Breast epithelium (tissue), 4 donors: ENCODE data around the gene ISX. TPM values are rescaled to one million over a fixed set of nuclear protein-coding genes. Genes with fewer than 3 reads are reported as not detected.

Experiments used
- DNase-seq, 2 donors: peaks; one replicate each; pipeline ENCODE4 v3.0.0-alpha.2; 2019; ENCODE audit warnings: low spot score in 2 of 2
- H3K27ac ChIP-seq, 2 donors: fragments of 200-600 bp; sonication (generic) in 1 of 2; one replicate each; pipeline ENCODE4 v1.5.1; 2016 to 2019; ENCODE audit warnings: mild to moderate bottlenecking in 1 of 2
- H3K27me3 ChIP-seq, 2 donors: fragments of 200-600 bp; sonication (generic) in 1 of 2; one replicate each; pipeline versions ENCODE4 v1.5.1 to v1.6.0; 2017 to 2019; ENCODE audit warnings: control low read depth in 1 of 2, mild to moderate bottlenecking in 1 of 2
- H3K36me3 ChIP-seq: fragments of 200-600 bp; one replicate; pipeline ENCODE4 v1.5.1; 2019
- H3K4me1 ChIP-seq, 2 donors: fragments of 200-600 bp; sonication (generic); one replicate each; pipeline ENCODE4 v1.5.1; 2016 to 2019; ENCODE audit warnings: control low read depth in 1 of 2
- H3K4me3 ChIP-seq, 3 donors: fragments of 200-600 bp; sonication (generic); 1 replicate in 2 of 3; 2 replicates in 1 of 3; pipeline ENCODE4 v1.5.1; 2016 to 2019; ENCODE audit warnings: mild to moderate bottlenecking in 3 of 3, moderate library complexity in 2 of 3
- H3K9me3 ChIP-seq, 2 donors: fragments of 200-600 bp; sonication (generic) in 1 of 2; one replicate each; pipeline ENCODE4 v1.5.1; 2016 to 2019; ENCODE audit warnings: control low read depth in 1 of 2
- CTCF ChIP-seq, 3 donors: fragments of 450-650 bp; IDR thresholded peaks; one replicate each; pipeline ENCODE4 v1.5.1; 2016 to 2017; ENCODE audit warnings: antibody characterized with exemption in 3 of 3, mild to moderate bottlenecking in 3 of 3, moderate library complexity in 3 of 3
- POLR2A ChIP-seq: fragments of 450-650 bp; IDR thresholded peaks from one replicate; pipeline ENCODE4 v1.6.1; 2016; ENCODE audit warnings: antibody characterized with exemption, mild to moderate bottlenecking, moderate library complexity
- POLR2AphosphoS5 ChIP-seq, 3 donors: sonication (generic); formaldehyde crosslinking; IDR thresholded peaks; one replicate each; pipeline ENCODE4 v1.6.1; 2017; ENCODE audit warnings: antibody characterized with exemption in 3 of 3
- intact Hi-C: fragments of 100-400 bp; cut with DNase I; formaldehyde crosslinking; loops from one replicate; pipeline ENCODE4 v1.15.1; 2023; ENCODE audit warnings: low total_unique reads
- total RNA-seq, 3 donors: library from RNA; depleted of rRNA; stranded (reverse); fragments of >200 nt; gene quantifications; one replicate each; pipeline ENCODE4 v1.1.0, GENCODE V29; 2016

ISX gene
- under 1 TPM in 1 of 3 donors, not detected in 2; under 0.01 TPM for total RNA-seq

GRCh38 chr22:35065796-35066218 is at the start of gene ISX:
ISX (plus strand) TSS chr22:35066158; CDS start chr22:35067088, 930 bp downstream.
- Histone ChIP-seq H3K27me3 (no peaks in the 10 kb centered on the region), H3K4me1 (no peaks in the 10 kb centered on the region), H3K36me3 (no peaks in the 10 kb centered on the region), H3K4me3 (no peak within 1 kb of the TSS), H3K27ac (no peak within 1 kb of the TSS), H3K9me3 (no peaks in the 10 kb centered on the region)
- TF ChIP-seq CTCF (IDR thresholded peaks at IDR 0.05) (no peak), POLR2A (no peak), POLR2AphosphoS5 (IDR thresholded peaks at IDR 0.05) (no peak)
- DNase-seq = no peak
- intact Hi-C loops = no loop called here

GRCh38 chr22:35016909-35017308 is 49.0 kb upstream of the ISX start:
- TF ChIP-seq POLR2A = no peak
- TF ChIP-seq CTCF (IDR thresholded peaks at IDR 0.05) = no peak
- TF ChIP-seq POLR2AphosphoS5 (IDR thresholded peaks at IDR 0.05) = no peak
- intact Hi-C loops = loop anchor here (5.0 kb wide), 1 partner anchor 1740 kb away; no protein-coding TSS in a partner anchor
- H3K27me3 ChIP-seq = peaks cover 0 to 22% of the 10 kb centered on the region in 2 donors
- no peaks in the 10 kb centered on the region for H3K4me1 ChIP-seq
- H3K36me3 ChIP-seq = no peaks in the 10 kb centered on the region
- no peaks in the 10 kb centered on the region for H3K9me3 ChIP-seq
- no peak overlapping the region for H3K4me3 ChIP-seq
- DNase-seq = no peak
- no peak overlapping the region for H3K27ac ChIP-seq

- Histone ChIP-seq H3K9me3 (no peaks in the 10 kb centered on the region), H3K4me1 (no peaks in the 10 kb centered on the region), H3K4me3 (no peak overlapping the region), H3K36me3 (no peaks in the 10 kb centered on the region), H3K27me3 (peaks cover 0 to 40% of the 10 kb centered on the region in 2 donors), H3K27ac (no peak overlapping the region)
- no peak for DNase-seq
- TF ChIP-seq POLR2AphosphoS5 (IDR thresholded peaks at IDR 0.05) = no peak
- no peak for TF ChIP-seq POLR2A
- no peak for TF ChIP-seq CTCF (IDR thresholded peaks at IDR 0.05)
- intact Hi-C loops = loop anchor here (5.0 kb wide), 1 partner anchor 1742 kb away; no protein-coding TSS in a partner anchor
These were observed 47.0 kb upstream of the ISX start for GRCh38 chr22:35018995-35019394.

GRCh38 chr22:35020517-35020916 is 45.4 kb upstream of the ISX start:
- no peak for TF ChIP-seq POLR2A
- no peak for TF ChIP-seq CTCF (IDR thresholded peaks at IDR 0.05)
- TF ChIP-seq POLR2AphosphoS5 (IDR thresholded peaks at IDR 0.05) = no peak
- no peaks in the 10 kb centered on the region for H3K9me3 ChIP-seq
- intact Hi-C loops = no loop called here
- no peaks in the 10 kb centered on the region for H3K4me1 ChIP-seq
- DNase-seq = no peak
- H3K4me3 ChIP-seq = no peak overlapping the region
- no peak overlapping the region for H3K27ac ChIP-seq
- peaks cover 0 to 35% of the 10 kb centered on the region in 2 donors for H3K27me3 ChIP-seq
- H3K36me3 ChIP-seq = no peaks in the 10 kb centered on the region

GRCh38 chr22:35021161-35021560 is 44.8 kb upstream of the ISX start:
- Histone ChIP-seq H3K4me1 (no peaks in the 10 kb centered on the region), H3K27me3 (peaks cover 0 to 33% of the 10 kb centered on the region in 2 donors), H3K36me3 (no peaks in the 10 kb centered on the region), H3K4me3 (no peak overlapping the region), H3K27ac (no peak overlapping the region), H3K9me3 (peaks cover 0 to 3% of the 10 kb centered on the region in 2 donors)
- intact Hi-C loops = no loop called here
- no peak for DNase-seq
- TF ChIP-seq POLR2A = no peak

GRCh38 chr22:35022291-35022690 is 43.7 kb upstream of the ISX start:
- DNase-seq = no peak
- Histone ChIP-seq H3K27ac (no peak overlapping the region), H3K36me3 (no peaks in the 10 kb centered on the region), H3K9me3 (peaks cover 0 to 6% of the 10 kb centered on the region in 2 donors), H3K4me3 (no peak overlapping the region), H3K27me3 (peaks cover 0 to 30% of the 10 kb centered on the region in 2 donors), H3K4me1 (no peaks in the 10 kb centered on the region)
- TF ChIP-seq POLR2AphosphoS5 (IDR thresholded peaks at IDR 0.05) (no peak), CTCF (IDR thresholded peaks at IDR 0.05) (no peak), POLR2A (no peak)
- intact Hi-C loops = no loop called here
